Measurements from ENCODE around the gene LVRN.

Gene LVRN

DNA sequence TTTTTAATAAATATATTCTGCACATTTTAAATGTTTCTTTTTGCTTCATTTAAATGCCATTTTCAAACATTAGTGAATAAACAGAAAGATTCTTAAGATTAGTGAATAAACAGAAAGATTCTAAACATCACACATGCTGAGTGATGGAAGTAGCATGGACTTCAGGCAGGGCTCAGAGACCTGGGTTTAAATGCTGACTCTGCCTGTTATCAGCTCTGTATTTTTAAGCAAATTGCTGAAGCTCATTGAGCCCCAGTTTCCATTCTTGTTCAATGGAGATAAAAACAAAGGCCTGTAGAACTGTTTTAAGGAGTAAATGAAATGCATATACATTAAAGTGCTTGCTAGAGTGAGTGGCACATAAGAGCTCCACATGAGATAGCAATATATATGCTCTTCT, 8.1 kb upstream of the LVRN start:
- DNase-seq (ENCODE audit: low read depth in 3 of 3, low spot score in 1 of 3) = no peak

DNA sequence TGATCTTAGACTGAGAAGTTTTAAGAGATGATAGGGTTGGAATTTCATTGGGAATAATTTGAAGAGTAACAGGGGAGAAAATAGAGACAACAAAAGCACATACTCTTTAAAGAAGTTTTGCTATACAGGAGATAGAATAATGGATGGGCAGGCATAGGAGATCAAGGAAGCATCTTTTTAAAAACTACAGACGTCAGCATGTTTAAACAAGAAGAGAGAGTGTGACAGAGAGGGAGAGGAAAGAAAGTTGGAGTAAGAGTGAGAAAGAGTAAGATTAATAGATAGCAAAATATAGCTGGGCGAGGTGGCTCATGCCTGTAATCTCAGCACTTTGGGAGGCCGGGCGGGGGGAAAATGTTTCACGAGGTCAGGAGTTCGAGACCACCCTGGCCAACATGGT, 5.3 kb upstream of the LVRN start:
- no peak for DNase-seq (ENCODE audit: low read depth in 3 of 3, low spot score in 1 of 3)

DNA sequence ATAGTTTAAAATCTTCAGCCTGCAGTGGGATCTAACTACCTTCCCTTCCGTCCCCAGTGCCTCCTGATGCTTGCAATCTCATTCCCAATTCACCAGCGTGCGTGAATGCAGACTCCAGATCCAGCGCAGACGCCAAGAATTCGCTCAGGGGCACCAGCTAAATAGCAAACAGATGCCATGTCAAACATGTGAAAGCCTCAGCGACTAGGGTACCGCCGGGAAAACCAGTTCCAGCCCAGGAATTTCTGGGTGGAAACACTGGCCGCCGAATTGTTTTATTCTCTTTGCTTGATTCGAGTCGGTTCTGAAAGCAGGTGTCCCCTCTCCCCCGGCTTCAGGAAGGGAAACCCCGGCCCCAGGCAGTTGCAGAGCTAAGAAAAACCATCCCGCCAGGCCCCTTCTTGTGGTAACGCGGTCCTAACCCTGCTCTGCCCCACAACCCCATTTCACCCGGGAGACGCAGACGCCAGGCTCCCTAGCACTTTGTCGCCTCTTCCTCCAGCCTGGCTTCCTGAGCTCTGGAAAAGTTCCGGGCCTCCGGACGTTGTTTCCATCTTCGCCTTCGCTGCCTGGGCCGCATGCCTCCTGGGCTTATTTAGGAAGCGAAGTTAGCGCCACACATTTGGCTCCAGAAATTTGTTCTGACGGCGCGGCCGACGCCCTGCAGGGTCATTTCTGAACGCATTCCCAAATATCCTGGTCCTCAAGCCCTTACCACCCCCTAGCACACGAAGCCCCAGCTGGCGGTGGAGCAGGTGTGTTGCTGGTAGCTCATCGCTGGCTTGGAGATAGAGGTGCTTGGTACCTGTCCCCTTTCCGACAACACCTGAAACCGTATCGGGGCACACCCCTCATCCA, 665 bp upstream of the LVRN start:
- DNase-seq (ENCODE audit: low read depth in 3 of 3, low spot score in 1 of 3) = no peak

DNA sequence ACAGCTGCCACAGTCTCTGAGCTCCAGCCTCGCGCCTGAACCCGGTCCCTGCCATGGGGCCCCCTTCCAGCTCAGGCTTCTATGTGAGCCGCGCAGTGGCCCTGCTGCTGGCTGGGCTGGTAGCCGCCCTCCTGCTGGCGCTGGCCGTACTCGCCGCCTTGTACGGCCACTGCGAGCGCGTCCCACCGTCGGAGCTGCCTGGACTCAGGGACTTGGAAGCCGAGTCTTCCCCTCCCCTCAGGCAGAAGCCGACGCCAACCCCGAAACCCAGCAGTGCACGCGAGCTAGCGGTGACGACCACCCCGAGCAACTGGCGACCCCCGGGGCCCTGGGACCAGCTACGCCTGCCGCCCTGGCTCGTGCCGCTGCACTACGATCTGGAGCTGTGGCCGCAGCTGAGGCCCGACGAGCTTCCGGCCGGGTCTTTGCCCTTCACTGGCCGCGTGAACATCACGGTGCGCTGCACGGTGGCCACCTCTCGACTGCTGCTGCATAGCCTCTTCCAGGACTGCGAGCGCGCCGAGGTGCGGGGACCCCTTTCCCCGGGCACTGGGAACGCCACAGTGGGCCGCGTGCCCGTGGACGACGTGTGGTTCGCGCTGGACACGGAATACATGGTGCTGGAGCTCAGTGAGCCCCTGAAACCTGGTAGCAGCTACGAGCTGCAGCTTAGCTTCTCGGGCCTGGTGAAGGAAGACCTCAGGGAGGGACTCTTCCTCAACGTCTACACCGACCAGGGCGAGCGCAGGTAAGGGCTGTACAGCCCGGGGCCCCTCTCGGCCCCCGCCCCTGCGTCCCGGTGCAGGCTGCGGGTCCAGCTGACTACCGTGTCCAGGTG, 509 bp downstream of the LVRN start:
- no peak for DNase-seq (ENCODE audit: low read depth in 3 of 3, low spot score in 1 of 3)

DNA sequence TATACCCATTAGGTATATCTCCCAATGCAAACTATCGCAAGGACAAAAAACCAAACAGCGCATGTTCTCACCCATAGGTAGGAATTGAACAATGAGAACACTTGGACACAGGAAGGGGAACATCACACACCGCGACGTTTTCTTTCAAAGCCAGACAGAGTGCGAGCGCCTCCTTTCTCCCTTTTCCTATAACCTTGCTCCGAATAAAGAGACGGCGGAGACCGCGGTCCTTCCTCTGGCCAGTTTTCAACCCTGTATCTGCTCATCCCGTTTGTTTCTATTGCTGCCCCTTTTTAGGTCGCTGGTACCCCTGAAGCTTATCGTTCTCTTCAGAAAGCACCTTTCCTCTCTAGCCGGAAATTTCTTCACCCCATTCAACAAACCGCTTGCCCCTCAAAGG, 1.3 kb downstream of the LVRN start:
- no peak for DNase-seq (ENCODE audit: low read depth in 3 of 3, low spot score in 1 of 3)

DNA sequence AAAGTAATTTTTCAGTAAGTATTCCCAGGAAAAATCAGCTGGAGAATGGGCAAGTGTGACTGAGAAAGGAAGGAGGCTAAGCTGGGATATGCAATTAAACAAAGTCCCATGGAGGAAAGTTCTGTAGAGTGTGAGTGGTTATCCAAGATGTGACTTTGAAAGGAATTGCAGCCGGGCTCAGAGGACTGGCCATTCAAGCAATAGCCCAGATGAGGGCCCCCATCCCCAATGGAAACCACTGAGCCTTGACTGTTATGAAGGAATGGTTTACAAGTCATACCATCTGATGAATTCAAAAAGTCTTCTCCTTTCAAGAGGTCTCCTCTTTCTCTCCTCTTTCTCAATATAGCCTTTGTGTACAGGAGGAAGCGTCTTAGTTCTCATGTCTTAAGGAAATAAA, 6.5 kb downstream of the LVRN start:
- no peak for DNase-seq (ENCODE audit: low read depth in 3 of 3, low spot score in 1 of 3)

DNA sequence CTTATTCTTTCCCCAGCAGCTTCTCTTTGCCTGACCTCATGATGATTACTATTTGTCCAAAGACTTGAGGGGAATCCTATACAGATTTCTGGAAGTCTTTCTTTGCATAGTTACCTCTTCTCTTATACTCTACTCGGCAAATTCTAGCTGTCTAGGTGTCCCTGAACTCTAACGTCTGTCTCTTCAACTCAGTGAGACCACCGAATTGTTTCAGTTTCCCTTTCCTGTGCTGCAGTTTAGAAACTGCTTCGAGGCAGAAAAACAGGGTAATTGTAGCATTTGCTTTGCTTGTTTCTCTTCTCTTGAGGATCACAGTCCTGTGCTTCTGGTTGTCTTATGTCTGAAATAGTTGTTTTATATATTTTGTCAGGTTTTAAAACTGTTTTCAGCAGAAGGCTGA, 14.8 kb downstream of the LVRN start:
- no peak for DNase-seq (ENCODE audit: low read depth in 3 of 3, low spot score in 1 of 3)

DNA sequence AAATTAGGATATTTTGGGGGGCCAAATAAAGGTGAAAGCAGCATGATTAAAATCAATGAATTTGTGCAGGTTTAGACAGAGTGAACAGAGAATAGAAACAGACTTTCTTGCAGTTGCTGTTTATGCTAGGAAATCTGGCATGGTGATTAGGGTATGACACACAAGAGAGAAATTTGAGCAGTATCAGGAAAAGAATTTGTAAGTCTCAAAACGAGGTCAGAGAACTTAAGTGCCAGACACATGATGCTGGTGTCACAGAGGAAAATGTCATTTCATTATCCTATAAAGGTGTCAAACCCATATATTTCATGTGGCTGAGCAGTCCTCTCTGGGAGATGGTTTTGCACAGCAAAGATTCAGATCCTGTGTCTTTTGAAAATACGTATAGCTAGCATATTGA, 15.7 kb downstream of the LVRN start:
- DNase-seq (ENCODE audit: low read depth in 3 of 3, low spot score in 1 of 3) = no peak

DNA sequence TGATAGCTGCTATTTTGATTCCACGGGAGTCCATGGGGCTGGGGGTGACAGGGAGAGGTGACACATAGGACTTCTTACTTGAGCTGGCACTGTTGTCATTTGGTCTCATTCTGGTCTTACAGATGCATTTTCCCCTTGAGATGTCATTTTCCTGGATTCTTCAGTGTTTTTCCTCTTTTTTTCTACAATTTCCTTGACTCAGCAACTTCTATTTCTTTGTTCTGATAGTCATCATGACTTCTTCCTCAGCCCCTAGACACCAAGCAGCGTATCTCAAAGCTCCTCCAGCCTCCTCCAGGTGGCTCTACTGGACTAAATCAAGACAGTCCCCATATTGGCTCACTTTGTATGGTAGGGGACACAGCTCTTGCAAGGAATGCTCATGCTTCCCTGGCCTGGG, 16.5 kb downstream of the LVRN start:
- no peak for DNase-seq (ENCODE audit: low read depth in 3 of 3, low spot score in 1 of 3)

DNA sequence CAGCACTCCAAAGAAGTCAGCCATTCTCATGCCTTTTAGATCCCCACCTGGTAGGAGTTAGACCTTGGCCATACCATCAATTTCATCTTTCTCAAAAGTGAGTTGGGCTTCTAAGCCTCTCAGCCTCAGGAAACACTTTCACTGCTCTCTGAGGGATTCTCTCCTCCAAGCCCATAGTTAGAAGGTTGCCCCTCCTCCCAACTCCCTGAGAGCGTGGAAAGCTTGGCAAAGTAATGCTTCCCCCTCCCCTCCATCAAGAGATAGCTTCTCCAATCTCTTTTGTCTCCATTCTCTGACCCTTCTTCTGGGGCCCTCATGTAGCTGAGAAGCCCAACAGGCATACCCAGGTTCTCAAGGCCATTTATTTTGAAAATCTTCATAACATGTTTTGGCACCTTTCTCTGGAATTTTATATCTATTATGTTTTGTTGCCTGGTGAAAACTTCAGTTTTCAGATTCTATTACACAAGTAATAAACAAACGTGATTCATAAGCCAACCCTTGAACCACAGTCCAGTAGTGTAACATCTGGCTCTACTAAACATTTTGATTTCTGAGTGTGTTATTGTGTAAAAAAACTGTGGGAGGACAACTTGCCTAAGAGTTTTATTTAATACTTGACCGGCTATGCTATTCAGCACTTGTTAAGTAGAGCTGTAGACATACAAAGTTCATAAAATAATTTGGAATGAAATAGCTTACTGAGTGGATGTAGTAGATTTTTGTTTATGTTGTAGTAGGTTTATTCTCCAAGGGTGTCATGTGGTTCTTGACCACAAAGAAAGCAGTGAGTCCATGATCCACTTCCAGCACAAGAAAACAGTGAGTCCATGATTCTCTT, 17.1 kb downstream of the LVRN start:
- no peak for DNase-seq (ENCODE audit: low read depth in 3 of 3, low spot score in 1 of 3)

DNA sequence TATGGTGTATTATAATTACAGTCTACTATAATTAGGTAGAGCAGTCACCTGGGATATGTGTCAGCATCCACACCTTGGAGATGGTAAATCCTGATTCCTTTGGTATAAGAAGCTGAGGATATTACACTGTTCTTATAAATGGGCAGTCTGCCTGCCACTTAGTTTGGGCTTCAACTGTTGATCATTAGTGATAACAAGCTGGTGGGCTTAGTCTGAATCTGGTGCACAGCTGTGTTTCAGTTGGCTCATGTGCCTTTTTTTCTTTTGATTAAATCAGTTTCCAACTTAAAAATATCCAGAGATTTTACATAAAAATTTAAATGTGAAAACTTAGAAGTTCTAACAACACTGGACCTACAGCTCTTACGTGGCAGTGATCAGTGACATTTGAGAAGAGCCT, 21.2 kb downstream of the LVRN start:
- no peak for DNase-seq (ENCODE audit: low read depth in 3 of 3, low spot score in 1 of 3)

DNA sequence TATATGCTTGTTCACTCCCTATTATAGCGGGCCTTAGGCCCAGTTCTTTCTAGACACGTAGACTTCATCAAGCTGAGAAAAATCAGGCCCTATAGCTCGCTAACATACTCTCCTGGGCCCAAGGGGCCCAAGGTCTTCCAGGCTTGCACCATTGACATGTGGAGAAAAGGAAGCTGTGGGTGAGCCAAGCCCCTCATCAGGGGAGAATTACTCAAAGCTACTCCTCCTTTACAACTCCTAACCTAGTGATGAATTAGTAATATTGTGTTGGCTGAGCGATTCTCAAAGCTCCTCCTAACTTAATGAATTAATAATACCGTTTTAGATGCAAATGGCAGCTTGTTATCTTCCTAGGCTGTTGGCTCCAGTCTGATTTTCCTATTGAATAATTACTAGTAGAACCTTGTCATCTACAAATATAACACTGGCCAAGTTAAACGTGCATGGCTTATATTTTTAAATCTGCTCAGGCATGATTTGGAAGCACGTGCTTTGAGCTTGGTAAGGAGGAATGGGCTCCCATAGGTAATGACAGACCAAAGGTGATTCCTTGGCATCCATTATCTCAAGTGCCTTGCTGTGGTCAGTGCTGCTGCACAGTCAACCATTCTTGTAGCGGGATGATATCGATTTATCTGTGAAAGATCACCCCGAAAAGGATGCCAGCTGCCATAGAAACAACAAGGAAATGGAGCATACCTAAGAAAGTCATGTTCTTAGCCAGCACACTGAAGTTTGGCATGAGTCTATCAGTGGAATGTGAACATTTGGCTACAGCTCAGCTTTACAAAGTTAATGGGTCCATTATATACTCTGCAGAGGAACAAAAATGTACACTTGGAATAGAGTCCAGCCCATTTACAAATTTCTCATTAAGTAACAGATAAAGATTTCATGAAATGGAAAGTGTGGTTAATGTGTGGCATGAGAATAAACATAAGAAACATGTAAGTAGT, 23.8 kb downstream of the LVRN start:
- DNase-seq (ENCODE audit: low read depth in 3 of 3, low spot score in 1 of 3) = no peak

DNA sequence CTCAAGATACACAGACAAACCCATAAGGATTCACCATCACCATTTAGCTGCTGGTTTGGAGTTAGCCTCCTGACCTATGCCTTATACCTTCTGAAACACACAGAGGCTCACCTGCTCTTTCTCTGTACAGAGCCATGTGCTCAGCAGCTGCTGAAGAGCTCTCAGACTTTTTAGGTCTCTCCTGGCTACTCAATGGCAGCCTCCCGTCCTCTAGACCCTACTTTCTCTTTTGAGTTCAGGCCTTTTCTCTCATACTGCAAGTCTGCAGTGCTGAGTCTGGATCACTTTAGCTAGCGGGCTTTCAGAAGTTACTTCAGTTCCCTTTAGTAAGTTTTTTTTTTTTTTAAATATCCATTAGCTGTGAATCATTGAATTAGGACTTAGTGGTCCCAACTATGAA, 25.7 kb downstream of the LVRN start:
- DNase-seq (ENCODE audit: low read depth in 3 of 3, low spot score in 1 of 3) = no peak

DNA sequence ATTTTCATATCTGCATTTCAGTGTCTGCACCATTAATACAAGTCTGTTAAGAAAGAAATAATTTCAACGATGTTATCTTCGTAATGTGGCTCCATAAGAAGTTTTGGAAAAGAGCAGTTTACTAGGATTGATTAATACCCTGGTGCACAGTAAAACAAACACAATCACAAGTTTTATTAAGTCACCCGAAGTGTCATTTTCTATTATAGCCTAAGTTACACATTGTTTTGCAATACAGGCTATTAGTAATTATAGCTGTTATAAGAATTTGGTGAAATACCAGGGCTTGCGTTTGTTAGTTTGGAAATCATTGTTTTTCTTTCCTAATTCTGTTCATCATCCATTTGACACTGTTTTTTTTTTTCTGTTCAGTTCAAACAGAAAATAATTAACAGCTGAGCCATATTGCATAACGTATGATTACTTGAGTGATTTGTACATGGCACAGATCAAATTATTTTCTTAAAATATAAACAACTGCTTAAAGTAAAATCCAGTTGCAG, 30.6 kb downstream of the LVRN start:
- DNase-seq (ENCODE audit: low read depth in 3 of 3, low spot score in 1 of 3) = no peak

DNA sequence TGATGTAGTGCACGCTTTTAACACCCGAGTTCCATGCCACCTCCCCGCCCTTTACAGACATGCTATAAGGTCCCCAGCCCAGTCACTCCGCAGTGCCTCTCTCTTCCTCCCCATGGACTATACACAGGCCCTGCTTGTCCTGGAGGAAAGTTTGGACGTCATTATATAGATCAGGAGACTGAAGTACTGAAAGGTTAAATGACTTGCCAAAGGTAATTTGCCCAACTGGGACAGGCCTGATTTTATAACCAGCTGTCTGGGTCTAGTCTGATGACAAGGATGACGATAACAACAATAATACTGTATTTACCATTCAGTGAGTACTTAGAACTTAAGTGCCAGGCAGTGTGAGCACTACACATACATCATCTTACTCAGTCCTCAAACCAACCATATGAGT, 33.1 kb downstream of the LVRN start:
- no peak for DNase-seq (ENCODE audit: low read depth in 3 of 3, low spot score in 1 of 3)

DNA sequence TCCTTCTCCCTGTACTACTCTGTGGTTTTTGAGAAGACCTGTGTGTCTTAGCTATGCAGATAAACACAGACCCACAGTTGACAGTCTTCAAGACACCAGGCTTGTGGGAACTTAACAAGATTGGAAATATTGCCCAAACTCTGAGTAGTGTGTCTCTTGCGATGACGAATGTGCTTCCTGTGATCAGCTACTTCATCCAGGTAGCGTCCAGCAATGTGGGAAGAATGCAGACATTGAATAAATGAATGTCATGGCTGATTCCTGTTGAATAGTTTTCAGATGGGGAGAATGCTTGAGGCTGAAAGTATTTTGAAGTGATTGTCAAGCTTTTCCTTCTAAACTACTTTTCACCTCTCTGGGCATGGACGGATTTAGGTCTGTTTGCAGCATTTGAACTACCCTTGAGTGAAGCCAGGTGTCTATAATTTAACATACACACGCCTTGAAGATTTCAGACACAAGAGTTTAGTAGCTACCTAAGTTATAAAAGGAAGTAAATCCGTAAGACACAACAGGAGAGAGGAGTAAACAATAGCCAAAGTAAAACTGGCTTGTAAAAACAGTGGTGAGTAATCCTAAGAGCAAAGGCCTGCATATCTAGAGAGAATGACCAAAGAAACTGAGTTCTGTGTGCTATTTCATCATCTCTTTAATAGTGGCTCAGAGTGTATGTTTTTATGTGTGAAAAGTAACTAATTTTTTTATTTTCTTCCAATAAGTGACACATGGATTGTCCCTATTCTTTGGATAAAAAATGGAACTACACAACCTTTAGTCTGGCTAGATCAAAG, 40.0 kb downstream of the LVRN start:
- DNase-seq (ENCODE audit: low read depth in 3 of 3, low spot score in 1 of 3) = no peak

DNA sequence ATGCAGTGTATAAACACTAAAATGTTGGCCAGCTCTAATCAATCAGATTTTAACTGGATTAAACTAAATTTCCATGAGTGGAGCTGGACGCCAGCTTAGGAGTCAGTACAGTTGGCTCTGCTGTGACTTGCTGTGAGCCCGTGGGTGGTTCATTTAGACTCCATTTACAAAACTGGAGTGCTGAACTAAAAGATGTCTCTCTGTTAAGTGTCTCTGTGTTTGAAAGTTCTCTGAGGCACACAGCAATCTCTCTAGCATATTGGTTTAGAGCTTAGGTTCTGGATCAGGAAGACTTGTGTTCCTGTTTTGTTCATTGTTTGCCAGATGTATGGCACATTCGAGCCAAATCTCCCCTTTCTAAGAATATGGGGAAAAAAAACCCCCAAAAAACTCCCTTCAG, 42.0 kb downstream of the LVRN start:
- no peak for DNase-seq (ENCODE audit: low read depth in 3 of 3, low spot score in 1 of 3)

DNA sequence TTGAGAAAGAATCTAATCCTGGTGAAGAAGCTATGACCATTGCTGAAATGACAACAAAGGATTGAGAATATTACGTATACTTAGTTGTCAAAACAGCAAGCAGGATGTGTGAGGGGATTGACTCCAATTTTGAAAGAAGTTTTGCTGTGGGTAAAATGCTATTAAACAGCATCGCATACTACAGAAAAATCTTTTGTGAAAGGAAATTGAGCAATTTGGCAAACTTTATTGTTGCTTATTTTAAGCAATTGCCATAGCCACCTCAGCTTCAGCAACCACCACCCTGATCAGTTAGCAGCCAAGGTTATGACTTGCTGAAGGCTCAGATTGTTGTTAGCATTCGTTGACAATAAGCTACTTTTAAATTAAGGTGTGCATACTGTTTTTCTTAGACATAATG, 47.5 kb downstream of the LVRN start:
- no peak for DNase-seq (ENCODE audit: low read depth in 3 of 3, low spot score in 1 of 3)

DNA sequence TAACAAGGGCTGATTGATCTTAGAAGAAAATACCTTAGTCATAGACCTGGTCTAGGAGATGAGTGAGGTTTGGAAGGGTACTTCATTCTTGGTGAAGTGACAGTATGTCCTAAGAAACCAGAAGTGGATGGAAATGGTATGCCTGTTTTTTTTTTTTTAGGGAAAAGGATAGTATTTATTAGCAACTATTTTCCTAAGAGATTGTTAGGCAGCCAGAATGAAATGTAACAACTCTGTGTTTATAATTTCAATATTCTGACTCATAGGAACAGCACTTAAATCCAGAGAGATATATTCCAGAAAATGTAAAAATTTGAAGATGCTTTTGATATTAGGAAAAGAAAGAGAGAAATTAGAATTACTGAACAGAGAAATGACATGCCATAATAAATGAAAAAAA, 48.8 kb downstream of the LVRN start:
- no peak for DNase-seq (ENCODE audit: low read depth in 3 of 3, low spot score in 1 of 3)
